ENCODE data around the gene NDFIP1.

GRCh38 chr5:142095035-142095434 lies 13.5 kb upstream of the NDFIP1 start:
- TF ChIP-seq CTCF (IDR thresholded peaks at IDR 0.05) (no peak), POLR2A (IDR thresholded peaks at IDR 0.05) (no peak)

Measured in adrenal gland (tissue), 5 donors.